Measurements from ENCODE around the gene MRPL18. TPM values are rescaled to one million over a fixed set of nuclear protein-coding genes. Genes with fewer than 3 reads are reported as not detected.

The MRPL18 gene
- total and polyA plus RNA-seq, 9 of the 15 experiments (the other 6 are each of a cell fraction or from before 2014, with no cell fraction given), result 149 to 456 (median 196) TPM

- TF ChIP-seq SMARCA5 (IDR thresholded peaks at IDR 0.05), result 0 out of 2 replicates have a peak, but pooled peaks have one; percentile 25
- TF ChIP-seq CBX1 (IDR thresholded peaks at IDR 0.05; ENCODE audit: low read depth), result peak; percentile 81; the same call in 1 of the 2 replicates
- no peak for TF ChIP-seq HIVEP1 (CRISPR knock-in tag; IDR thresholded peaks at IDR 0.05)
- TF ChIP-seq MEF2D (tag; conservative IDR thresholded peaks at IDR 0.05; ENCODE audit: low read depth), result no peak; the same call in 1 of the 2 replicates
- TF ChIP-seq CREBBP (IDR thresholded peaks at IDR 0.05; ENCODE audit: low read depth, low read length), result no peak
- TF ChIP-seq CTCF (IDR thresholded peaks at IDR 0.05 in 2 of 3, conservative IDR thresholded peaks at IDR 0.05 in 1 of 3; ENCODE audit: insufficient read depth in 2 of 3, low read depth in 1 of 3, low read length in 3 of 3), result no peak
- no peak for TF ChIP-seq ZC3H8 (IDR thresholded peaks at IDR 0.05)
- TF ChIP-seq MTF1 (CRISPR knock-in tag; IDR thresholded peaks at IDR 0.05; ENCODE audit: borderline replicate concordance), result peak; percentile 49; the same call in 1 of the 2 replicates
- no peak for TF ChIP-seq MCM2 (IDR thresholded peaks at IDR 0.05; ENCODE audit: low read depth)
- TF ChIP-seq NONO (IDR thresholded peaks at IDR 0.05; ENCODE audit: low read depth in 2 of 2, low read length in 1 of 2), result peak in 1 of 2 experiments; percentile 86; a peak in 2 of 4 replicates
- TF ChIP-seq ZNF785 (CRISPR knock-in tag; IDR thresholded peaks at IDR 0.05), result no peak
- peak; percentile 39 to 84; a peak in 2 of 4 replicates for TF ChIP-seq FOXA3 (CRISPR knock-in tag; conservative IDR thresholded peaks at IDR 0.05 in 1 of 2, IDR thresholded peaks at IDR 0.05 in 1 of 2)
- peak; percentile 27; the same call in 1 of the 2 replicates for TF ChIP-seq ZBTB7A (IDR thresholded peaks at IDR 0.05; ENCODE audit: borderline replicate concordance, control insufficient read depth, low read depth, low read length)
- peak; percentile 28; the same call in 1 of the 2 replicates for TF ChIP-seq STAT6 (CRISPR knock-in tag; IDR thresholded peaks at IDR 0.05)
- no peak; the same call in 1 of the 2 replicates for TF ChIP-seq NR1H2 (CRISPR knock-in tag; IDR thresholded peaks at IDR 0.05)
- 0 out of 2 replicates have a peak, but pooled peaks have one; percentile 47 for TF ChIP-seq ZNF764 (CRISPR knock-in tag; IDR thresholded peaks at IDR 0.05; ENCODE audit: low read depth)
- peak; percentile 95 for TF ChIP-seq GABPA (tag; conservative IDR thresholded peaks at IDR 0.05; ENCODE audit: low read depth)
- peak; percentile 81; the same call in 1 of the 2 replicates for TF ChIP-seq GABPB1 (CRISPR knock-in tag; IDR thresholded peaks at IDR 0.05)
- TF ChIP-seq PHF8 (IDR thresholded peaks at IDR 0.05; ENCODE audit: borderline replicate concordance, low read length), result peak; percentile 91
- TF ChIP-seq ELF2 (CRISPR knock-in tag; IDR thresholded peaks at IDR 0.05), result peak; percentile 22; the same call in 1 of the 2 replicates
- no peak for TF ChIP-seq ETV6 (IDR thresholded peaks at IDR 0.05; ENCODE audit: borderline replicate concordance in 1 of 2, low read depth in 2 of 2, low read length in 1 of 2)
- TF ChIP-seq ETV6 (CRISPR knock-in tag; IDR thresholded peaks at IDR 0.05; ENCODE audit: borderline replicate concordance), result no peak
- no peak; the same call in 1 of the 2 replicates for TF ChIP-seq ETV5 (CRISPR knock-in tag; IDR thresholded peaks at IDR 0.05; ENCODE audit: low read depth)
Observed at GRCh38 chr6:159789377-159790148, 704 bp upstream of the MRPL18 start, which contains the start of gene TCP1 (continued).

All from K562 (cell line).